Osteocyte (in vitro differentiated cells): ENCODE data around the gene ZNF516. TPM values are rescaled to one million over a fixed set of nuclear protein-coding genes. Genes with fewer than 3 reads are reported as not detected.

Experiments
- DNase-seq: peaks from one replicate; pipeline ENCODE4 v3.0.0; 2021; ENCODE audit warnings: mixed read lengths; ENCODE audit not compliant: unreplicated experiment; ENCODE audit errors: extremely low spot score
- H3K27ac Mint-ChIP-seq: one replicate; pipeline ENCODE4 v1.8.0; 2021; ENCODE audit warnings: mild to moderate bottlenecking, mixed read lengths; ENCODE audit not compliant: unreplicated experiment
- H3K27me3 Mint-ChIP-seq: one replicate; pipeline ENCODE4 v1.8.0; 2021; ENCODE audit warnings: mixed read lengths; ENCODE audit not compliant: unreplicated experiment
- H3K36me3 Mint-ChIP-seq: one replicate; pipeline ENCODE4 v1.8.0; 2021; ENCODE audit warnings: mixed read lengths; ENCODE audit not compliant: unreplicated experiment
- H3K4me1 Mint-ChIP-seq: one replicate; pipeline ENCODE4 v1.8.0; 2021; ENCODE audit warnings: mixed read lengths; ENCODE audit not compliant: unreplicated experiment
- H3K4me3 Mint-ChIP-seq: one replicate; pipeline ENCODE4 v1.8.0; 2021; ENCODE audit warnings: mild to moderate bottlenecking, moderate library complexity, mixed read lengths; ENCODE audit not compliant: unreplicated experiment
- H3K9me3 Mint-ChIP-seq: one replicate; pipeline ENCODE4 v1.8.0; 2021; ENCODE audit warnings: mixed read lengths; ENCODE audit not compliant: unreplicated experiment
- CTCF ChIP-seq: fragments of 200-600 bp; sonication (generic); IDR thresholded peaks from 2 replicates; pipeline ENCODE4 v1.5.0; 2021; ENCODE audit warnings: antibody characterized with exemption, mild to moderate bottlenecking, moderate library complexity
- total RNA-seq: library from RNA; stranded (reverse); gene quantifications from 2 replicates; pipeline ENCODE4 v1.2.1, GENCODE V29; 2021

ZNF516 gene
- total RNA-seq, 1 donor from 2014 or later, result 36.3 TPM

DNA sequence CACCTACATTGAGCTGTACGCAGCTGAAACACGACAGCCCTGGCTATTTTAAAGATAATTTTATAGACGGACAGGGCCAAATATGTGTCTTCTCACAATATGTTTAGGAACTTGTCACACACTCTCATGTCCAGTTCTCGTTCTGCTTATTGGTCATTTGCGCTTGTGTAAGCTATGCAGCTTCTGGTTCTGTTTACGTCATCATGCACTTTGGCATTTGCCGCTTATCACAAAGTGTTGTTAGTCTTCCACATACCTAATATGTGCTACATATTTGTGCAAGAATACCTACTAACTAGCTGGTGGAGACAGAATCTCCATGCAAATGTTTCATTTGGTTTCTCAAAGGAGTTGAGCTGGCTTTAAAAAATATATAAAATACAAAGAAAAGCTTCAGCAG lies 7.5 kb upstream of the ZNF516 start:
- H3K9me3 Mint-ChIP-seq, result no peaks in the 10 kb centered on the region
- H3K27me3 Mint-ChIP-seq, result peaks cover 12% of the 10 kb centered on the region
- TF ChIP-seq CTCF, result no peak
- DNase-seq, result no peak
- no peaks in the 10 kb centered on the region for H3K4me1 Mint-ChIP-seq
- no peak overlapping the region for H3K27ac Mint-ChIP-seq
- no peak overlapping the region for H3K4me3 Mint-ChIP-seq
- no peaks in the 10 kb centered on the region for H3K36me3 Mint-ChIP-seq

GRCh38 chr18:76499637-76500340 lies 4.7 kb upstream of the ZNF516 start:
- no peak for DNase-seq
- no peak for TF ChIP-seq CTCF
- no peak overlapping the region for H3K27ac Mint-ChIP-seq
- no peak overlapping the region for H3K4me3 Mint-ChIP-seq
- H3K36me3 Mint-ChIP-seq, result no peaks in the 10 kb centered on the region
- H3K9me3 Mint-ChIP-seq, result no peaks in the 10 kb centered on the region
- H3K4me1 Mint-ChIP-seq, result peaks cover 4% of the 10 kb centered on the region
- H3K27me3 Mint-ChIP-seq, result peaks cover 6% of the 10 kb centered on the region

DNA sequence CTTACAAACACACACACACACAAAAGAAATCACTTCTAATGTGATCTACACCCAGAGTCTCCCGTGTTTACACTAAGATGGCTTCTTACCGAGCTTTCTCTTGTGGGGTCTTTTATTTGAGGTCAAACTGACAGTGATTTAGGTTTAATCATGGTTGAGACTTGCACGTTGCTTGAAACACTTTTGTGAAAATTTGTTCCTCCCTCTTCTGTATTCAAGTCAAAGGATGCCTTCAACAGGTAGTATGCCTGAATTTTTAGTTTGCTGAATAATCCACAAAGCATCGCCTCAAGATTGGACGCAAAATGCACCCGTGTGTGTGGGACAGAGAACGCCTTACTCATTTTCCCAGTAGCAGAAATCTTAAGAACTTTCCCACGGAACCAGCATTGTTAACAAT lies 4.0 kb upstream of the ZNF516 start:
- Mint-ChIP-seq H3K27ac (no peak overlapping the region), H3K27me3 (peaks cover 6% of the 10 kb centered on the region), H3K4me3 (no peak overlapping the region), H3K4me1 (peaks cover 6% of the 10 kb centered on the region), H3K36me3 (no peaks in the 10 kb centered on the region), H3K9me3 (no peaks in the 10 kb centered on the region)
- TF ChIP-seq CTCF, result no peak
- no peak for DNase-seq

DNA sequence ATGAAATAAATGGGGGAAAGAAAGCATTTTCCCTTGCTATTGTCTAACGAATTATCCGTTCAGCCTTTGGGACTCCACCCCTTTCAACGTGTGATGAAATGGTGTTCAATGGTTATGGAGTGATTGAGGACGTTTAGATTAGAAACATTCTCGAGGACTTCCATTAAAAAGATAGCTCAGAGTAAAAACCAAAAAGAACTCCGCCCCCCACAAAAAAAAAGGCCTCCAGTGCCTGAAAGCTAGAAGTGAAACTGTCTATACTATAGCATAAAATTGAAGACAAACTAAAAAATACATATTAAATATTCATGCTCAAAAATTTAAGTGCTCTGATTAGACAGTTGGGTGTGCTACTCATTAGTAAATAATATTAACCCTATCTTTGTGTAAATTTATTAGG lies 3.0 kb upstream of the ZNF516 start:
- H3K27me3 Mint-ChIP-seq, result peaks cover 6% of the 10 kb centered on the region
- H3K36me3 Mint-ChIP-seq, result no peaks in the 10 kb centered on the region
- H3K4me1 Mint-ChIP-seq, result peaks cover 11% of the 10 kb centered on the region
- no peak for DNase-seq
- no peak overlapping the region for H3K27ac Mint-ChIP-seq
- no peaks in the 10 kb centered on the region for H3K9me3 Mint-ChIP-seq
- no peak overlapping the region for H3K4me3 Mint-ChIP-seq
- no peak for TF ChIP-seq CTCF

DNA sequence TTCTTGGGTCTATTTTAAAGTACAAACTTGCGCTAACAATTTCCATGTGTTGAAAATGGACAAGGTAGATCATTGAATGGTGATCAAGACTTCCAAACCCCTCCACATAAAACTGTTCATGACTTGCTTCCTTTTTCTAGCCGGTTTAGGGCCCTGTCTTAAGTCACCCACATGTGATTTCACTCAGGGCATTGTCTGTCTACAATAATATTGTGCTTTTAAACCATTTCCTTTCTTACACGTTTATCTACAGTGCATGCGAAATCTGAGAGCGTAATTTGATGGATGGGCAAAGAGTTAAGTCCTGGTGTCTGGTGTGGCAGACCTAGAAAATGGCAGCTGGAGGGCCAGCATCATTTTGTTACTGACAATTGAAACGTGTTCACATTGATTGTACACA lies 2.0 kb upstream of the ZNF516 start:
- H3K4me1 Mint-ChIP-seq, result peaks cover 11% of the 10 kb centered on the region
- H3K4me3 Mint-ChIP-seq, result no peak overlapping the region
- no peaks in the 10 kb centered on the region for H3K27me3 Mint-ChIP-seq
- no peak overlapping the region for H3K27ac Mint-ChIP-seq
- H3K9me3 Mint-ChIP-seq, result no peaks in the 10 kb centered on the region
- DNase-seq, result no peak
- no peak for TF ChIP-seq CTCF
- H3K36me3 Mint-ChIP-seq, result no peaks in the 10 kb centered on the region
